ENCODE measurements around the gene FAT4.

GRCh38 chr4:125350470-125351135 is 35.8 kb downstream of the FAT4 start:
- TF ChIP-seq, protein P1, sequence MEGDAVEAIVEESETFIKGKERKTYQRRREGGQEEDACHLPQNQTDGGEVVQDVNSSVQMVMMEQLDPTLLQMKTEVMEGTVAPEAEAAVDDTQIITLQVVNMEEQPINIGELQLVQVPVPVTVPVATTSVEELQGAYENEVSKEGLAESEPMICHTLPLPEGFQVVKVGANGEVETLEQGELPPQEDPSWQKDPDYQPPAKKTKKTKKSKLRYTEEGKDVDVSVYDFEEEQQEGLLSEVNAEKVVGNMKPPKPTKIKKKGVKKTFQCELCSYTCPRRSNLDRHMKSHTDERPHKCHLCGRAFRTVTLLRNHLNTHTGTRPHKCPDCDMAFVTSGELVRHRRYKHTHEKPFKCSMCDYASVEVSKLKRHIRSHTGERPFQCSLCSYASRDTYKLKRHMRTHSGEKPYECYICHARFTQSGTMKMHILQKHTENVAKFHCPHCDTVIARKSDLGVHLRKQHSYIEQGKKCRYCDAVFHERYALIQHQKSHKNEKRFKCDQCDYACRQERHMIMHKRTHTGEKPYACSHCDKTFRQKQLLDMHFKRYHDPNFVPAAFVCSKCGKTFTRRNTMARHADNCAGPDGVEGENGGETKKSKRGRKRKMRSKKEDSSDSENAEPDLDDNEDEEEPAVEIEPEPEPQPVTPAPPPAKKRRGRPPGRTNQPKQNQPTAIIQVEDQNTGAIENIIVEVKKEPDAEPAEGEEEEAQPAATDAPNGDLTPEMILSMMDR (IDR thresholded peaks at IDR 0.05; ENCODE audit: borderline replicate concordance, extremely low read depth, low read length, poor library complexity, severe bottlenecking): no peak
- no peak for TF ChIP-seq EZH2 (IDR thresholded peaks at IDR 0.05; ENCODE audit: borderline replicate concordance, low read depth, low read length, severe bottlenecking)

All from DND-41 (cell line).